WTC11 (cell line): Measurements from ENCODE around the gene NOL9. TPM values are rescaled to one million over a fixed set of nuclear protein-coding genes. Genes with fewer than 3 reads are reported as not detected.

Source experiments
- ATAC-seq: fragments of 200-7000 bp; cut with Tn5 transposase; 2 replicates; pipeline ENCODE4 v1.10.0; 2021; ENCODE audit warnings: mild to moderate bottlenecking, moderate library complexity
- CTCF ChIA-PET: fragments of 300-600 bp; sonication (Branson Sonifier 250); formaldehyde crosslinking; loops from one replicate; lab custom pipeline; 2021; ENCODE audit warnings: antibody characterized with exemption; lab: Charles Lee
- POLR2A ChIA-PET: fragments of 350-600 bp; sonication (Branson Sonifier 250); formaldehyde crosslinking; loops from one replicate; lab custom pipeline; 2021; ENCODE audit warnings: antibody characterized with exemption; lab: Charles Lee
- DNase-seq: peaks from one replicate; pipeline ENCODE4 v3.0.0; 2021; ENCODE audit warnings: low spot score
- H3K27ac Mint-ChIP-seq: 2 replicates; pipeline ENCODE4 v1.8.0; 2021; ENCODE audit warnings: mixed read lengths
- H3K27me3 Mint-ChIP-seq: 2 replicates; pipeline ENCODE4 v1.8.0; 2021; ENCODE audit warnings: low read depth, mild to moderate bottlenecking, moderate library complexity, mixed read lengths
- H3K36me3 Mint-ChIP-seq: 2 replicates; pipeline ENCODE4 v1.8.0; 2021; ENCODE audit warnings: mixed read lengths
- H3K4me1 Mint-ChIP-seq: 2 replicates; pipeline ENCODE4 v1.8.0; 2022; ENCODE audit warnings: mixed read lengths
- H3K4me3 Mint-ChIP-seq: 2 replicates; pipeline ENCODE4 v1.8.0; 2021; ENCODE audit warnings: mild to moderate bottlenecking, moderate library complexity, mixed read lengths
- H3K9me3 Mint-ChIP-seq: 2 replicates; pipeline ENCODE4 v1.8.0; 2021; ENCODE audit warnings: mixed read lengths
- AR ChIP-seq: fragments of 250-450 bp; sonication (Bioruptor Pico); IDR thresholded peaks from 2 replicates; pipeline ENCODE4 v1.9.0; 2021; ENCODE audit warnings: mild to moderate bottlenecking
- CDX4 ChIP-seq: fragments of 250-450 bp; sonication (Bioruptor Pico); IDR thresholded peaks from 2 replicates; pipeline ENCODE4 v1.9.0; 2021; ENCODE audit warnings: moderate library complexity, mild to moderate bottlenecking, inconsistent platforms, borderline replicate concordance
- CREB1 ChIP-seq: sonication (generic); formaldehyde crosslinking; IDR thresholded peaks from 2 replicates; pipeline ENCODE4 v1.8.0; 2023; ENCODE audit warnings: mild to moderate bottlenecking, missing genetic modification reagents
- EMX1 ChIP-seq: fragments of 250-450 bp; sonication (Bioruptor Pico); IDR thresholded peaks from 2 replicates; pipeline ENCODE4 v1.8.0; 2021; ENCODE audit warnings: mild to moderate bottlenecking
- ESRRA ChIP-seq: sonication (generic); formaldehyde crosslinking; IDR thresholded peaks from 2 replicates; pipeline ENCODE4 v1.8.1; 2022; ENCODE audit warnings: mild to moderate bottlenecking, missing genetic modification reagents, borderline replicate concordance
- ETV6 ChIP-seq: sonication (generic); formaldehyde crosslinking; IDR thresholded peaks from 2 replicates; pipeline ENCODE4 v1.8.1; 2022; ENCODE audit warnings: mild to moderate bottlenecking, missing genetic modification reagents
- FOXJ3 ChIP-seq: sonication (generic); formaldehyde crosslinking; IDR thresholded peaks from 2 replicates; pipeline ENCODE4 v1.9.0; 2021; ENCODE audit warnings: missing genetic modification reagents, mild to moderate bottlenecking, borderline replicate concordance
- GRHL2 ChIP-seq: fragments of 250-450 bp; sonication (Bioruptor Pico); IDR thresholded peaks from 2 replicates; pipeline ENCODE4 v1.8.0; 2022; ENCODE audit warnings: mild to moderate bottlenecking, moderate library complexity; ENCODE audit not compliant: insufficient replicate concordance, severe bottlenecking
- GTF2I ChIP-seq: fragments of 250-450 bp; sonication (Bioruptor Pico); conservative IDR thresholded peaks from 2 replicates; pipeline ENCODE4 v1.4.0; 2021; ENCODE audit warnings: mild to moderate bottlenecking
- MAX ChIP-seq: sonication (generic); formaldehyde crosslinking; IDR thresholded peaks from 2 replicates; pipeline ENCODE4 v1.8.0; 2022; ENCODE audit warnings: mild to moderate bottlenecking, missing genetic modification reagents
- NFATC4 ChIP-seq: fragments of 250-450 bp; sonication (Bioruptor Pico); IDR thresholded peaks from 2 replicates; pipeline ENCODE4 v1.9.0; 2021; ENCODE audit warnings: mild to moderate bottlenecking
- NFYB ChIP-seq: sonication (generic); formaldehyde crosslinking; conservative IDR thresholded peaks from 2 replicates; pipeline ENCODE4 v1.8.0; 2022; ENCODE audit warnings: low read depth, missing genetic modification reagents
- NR1H2 ChIP-seq: sonication (generic); formaldehyde crosslinking; IDR thresholded peaks from 2 replicates; pipeline ENCODE4 v1.9.0; 2021; ENCODE audit warnings: mild to moderate bottlenecking, moderate library complexity, missing genetic modification reagents
- NR3C1 ChIP-seq: sonication (generic); formaldehyde crosslinking; conservative IDR thresholded peaks from 2 replicates; pipeline ENCODE4 v1.8.1; 2023; ENCODE audit warnings: low read depth, mild to moderate bottlenecking, missing genetic modification reagents
- PRRX2 ChIP-seq: fragments of 250-450 bp; sonication (Bioruptor Pico); IDR thresholded peaks from 2 replicates; pipeline ENCODE4 v1.8.0; 2021; ENCODE audit warnings: mild to moderate bottlenecking
- SMAD3 ChIP-seq: sonication (generic); formaldehyde crosslinking; IDR thresholded peaks from 2 replicates; pipeline ENCODE4 v1.8.0; 2022; ENCODE audit warnings: missing genetic modification reagents, mild to moderate bottlenecking, borderline replicate concordance
- SMAD4 ChIP-seq: sonication (generic); formaldehyde crosslinking; IDR thresholded peaks from 2 replicates; pipeline ENCODE4 v1.8.0; 2022; ENCODE audit warnings: mild to moderate bottlenecking, missing genetic modification reagents
- SOX15 ChIP-seq: fragments of 250-450 bp; sonication (Bioruptor Pico); IDR thresholded peaks from 2 replicates; pipeline ENCODE4 v1.9.0; 2021; ENCODE audit warnings: mild to moderate bottlenecking
- SP1 ChIP-seq: sonication (generic); formaldehyde crosslinking; conservative IDR thresholded peaks from 2 replicates; pipeline ENCODE4 v1.8.1; 2022; ENCODE audit warnings: missing genetic modification reagents
- TEAD1 ChIP-seq: sonication (generic); formaldehyde crosslinking; IDR thresholded peaks from 2 replicates; pipeline ENCODE4 v1.8.0; 2022; ENCODE audit warnings: mild to moderate bottlenecking, missing genetic modification reagents
- TEAD4 ChIP-seq: sonication (generic); formaldehyde crosslinking; IDR thresholded peaks from 2 replicates; pipeline ENCODE4 v1.8.0; 2022; ENCODE audit warnings: mild to moderate bottlenecking, missing genetic modification reagents
- TP53 ChIP-seq: sonication (generic); formaldehyde crosslinking; IDR thresholded peaks from 2 replicates; pipeline ENCODE4 v1.8.1; 2023; ENCODE audit warnings: mild to moderate bottlenecking, missing genetic modification reagents
- ZNF121 ChIP-seq: sonication (generic); formaldehyde crosslinking; IDR thresholded peaks from 2 replicates; pipeline ENCODE4 v1.8.0; 2023; ENCODE audit warnings: missing genetic modification reagents
- ZNF423 ChIP-seq: fragments of 250-450 bp; sonication (Bioruptor Pico); IDR thresholded peaks from 2 replicates; pipeline ENCODE4 v2.1.2; 2022; ENCODE audit warnings: mild to moderate bottlenecking, moderate library complexity
- total RNA-seq: library from RNA; stranded (reverse); gene quantifications from 3 replicates; pipeline ENCODE4 v1.2.3, GENCODE V29; 2021
- TF ChIP-seq, protein P1 (sequence below): sonication (generic); formaldehyde crosslinking; IDR thresholded peaks from 2 replicates; pipeline ENCODE4 v1.8.1; 2022; ENCODE audit warnings: mild to moderate bottlenecking, missing genetic modification reagents, moderate library complexity, borderline replicate concordance
- TF ChIP-seq, protein P2 (sequence below): sonication (generic); formaldehyde crosslinking; IDR thresholded peaks from 2 replicates; pipeline ENCODE4 v1.8.1; 2023; ENCODE audit warnings: mild to moderate bottlenecking, missing genetic modification reagents
- TF ChIP-seq, protein P3 (sequence below): fragments of 250-450 bp; sonication (Bioruptor Pico); IDR thresholded peaks from 2 replicates; pipeline ENCODE4 v2.1.2; 2022; ENCODE audit warnings: mild to moderate bottlenecking, moderate library complexity

Gene NOL9
- total RNA-seq, 1 experiment from 2014 or later = 37.4 TPM

- Mint-ChIP-seq H3K27ac (no peak overlapping the region), H3K4me1 (peaks cover 19% of the 10 kb centered on the region), H3K27me3 (peaks cover 30% of the 10 kb centered on the region), H3K36me3 (no peaks in the 10 kb centered on the region), H3K4me3 (peak overlapping the region; percentile 68), H3K9me3 (no peaks in the 10 kb centered on the region)
- CTCF ChIA-PET = interaction anchor here (0.5 to 3.9 kb wide), 8 partner anchors 10 to 148 kb away, joined by 3 to 21 read pairs (median 4); no protein-coding TSS in a partner anchor
- DNase-seq = no peak
- ATAC-seq = no peak
- TF ChIP-seq CDX4 (no peak), TEAD1 (CRISPR knock-in tag) (no peak), EMX1 (no peak), FOXJ3 (CRISPR knock-in tag) (no peak), NR3C1 (CRISPR knock-in tag) (no peak), ETV6 (CRISPR knock-in tag) (no peak), AR (no peak), TEAD4 (CRISPR knock-in tag) (no peak), GRHL2 (CRISPR knock-in tag) (no peak), NR1H2 (CRISPR knock-in tag) (no peak), MAX (CRISPR knock-in tag) (no peak), SMAD4 (CRISPR knock-in tag) (no peak), GTF2I (CRISPR knock-in tag) (no peak)
- TF ChIP-seq, protein P1, sequence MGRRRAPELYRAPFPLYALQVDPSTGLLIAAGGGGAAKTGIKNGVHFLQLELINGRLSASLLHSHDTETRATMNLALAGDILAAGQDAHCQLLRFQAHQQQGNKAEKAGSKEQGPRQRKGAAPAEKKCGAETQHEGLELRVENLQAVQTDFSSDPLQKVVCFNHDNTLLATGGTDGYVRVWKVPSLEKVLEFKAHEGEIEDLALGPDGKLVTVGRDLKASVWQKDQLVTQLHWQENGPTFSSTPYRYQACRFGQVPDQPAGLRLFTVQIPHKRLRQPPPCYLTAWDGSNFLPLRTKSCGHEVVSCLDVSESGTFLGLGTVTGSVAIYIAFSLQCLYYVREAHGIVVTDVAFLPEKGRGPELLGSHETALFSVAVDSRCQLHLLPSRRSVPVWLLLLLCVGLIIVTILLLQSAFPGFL (CRISPR knock-in tag) = no peak
- TF ChIP-seq, protein P2, sequence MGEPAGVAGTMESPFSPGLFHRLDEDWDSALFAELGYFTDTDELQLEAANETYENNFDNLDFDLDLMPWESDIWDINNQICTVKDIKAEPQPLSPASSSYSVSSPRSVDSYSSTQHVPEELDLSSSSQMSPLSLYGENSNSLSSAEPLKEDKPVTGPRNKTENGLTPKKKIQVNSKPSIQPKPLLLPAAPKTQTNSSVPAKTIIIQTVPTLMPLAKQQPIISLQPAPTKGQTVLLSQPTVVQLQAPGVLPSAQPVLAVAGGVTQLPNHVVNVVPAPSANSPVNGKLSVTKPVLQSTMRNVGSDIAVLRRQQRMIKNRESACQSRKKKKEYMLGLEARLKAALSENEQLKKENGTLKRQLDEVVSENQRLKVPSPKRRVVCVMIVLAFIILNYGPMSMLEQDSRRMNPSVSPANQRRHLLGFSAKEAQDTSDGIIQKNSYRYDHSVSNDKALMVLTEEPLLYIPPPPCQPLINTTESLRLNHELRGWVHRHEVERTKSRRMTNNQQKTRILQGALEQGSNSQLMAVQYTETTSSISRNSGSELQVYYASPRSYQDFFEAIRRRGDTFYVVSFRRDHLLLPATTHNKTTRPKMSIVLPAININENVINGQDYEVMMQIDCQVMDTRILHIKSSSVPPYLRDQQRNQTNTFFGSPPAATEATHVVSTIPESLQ (CRISPR knock-in tag) = no peak
- POLR2A ChIA-PET = interaction anchor here (0.7 kb wide), 1 partner anchor 12 kb away, joined by 3 read pairs; no protein-coding TSS in a partner anchor
These were observed 56.3 kb downstream of the NOL9 start for GRCh38 chr1:6497867-6498575.

DNA sequence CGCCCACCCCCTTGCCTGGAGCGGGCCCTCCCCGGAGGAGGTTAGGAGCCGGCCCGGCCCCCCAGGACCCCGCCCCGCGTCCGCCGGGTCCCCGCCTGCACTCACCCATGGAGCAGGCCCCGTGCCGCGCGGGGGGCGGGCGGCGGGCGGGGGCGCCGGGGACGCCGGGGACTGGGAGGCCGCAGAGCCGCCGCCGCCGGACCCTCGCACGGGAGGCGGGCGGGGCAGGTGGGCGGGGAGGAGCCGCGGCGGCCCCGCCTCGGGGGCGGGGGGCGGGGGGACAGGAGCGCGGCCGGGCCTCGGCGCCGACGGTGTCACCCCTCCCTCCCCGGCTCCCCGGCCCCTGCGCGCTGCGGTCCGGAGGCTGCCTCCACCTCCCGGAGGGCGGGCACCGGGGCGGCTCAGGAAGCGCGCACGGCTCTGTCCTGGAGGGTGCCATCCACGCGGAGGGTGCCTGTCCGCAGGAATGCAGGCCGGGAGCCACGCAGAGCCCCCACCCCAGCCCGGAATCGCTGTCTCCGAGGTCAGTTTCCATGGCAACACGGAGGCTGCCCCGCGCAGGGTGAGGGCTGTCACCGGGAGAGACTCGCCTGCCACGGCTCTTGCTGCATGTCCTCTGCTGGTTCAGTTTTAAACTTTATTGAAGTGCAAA lies 57.0 kb downstream of the NOL9 start:
- H3K9me3 Mint-ChIP-seq = no peaks in the 10 kb centered on the region
- ChIA-PET CTCF (interaction anchor here (1.9 to 3.9 kb wide), 4 partner anchors 9 to 59 kb away, joined by 4 to 21 read pairs (median 14); no protein-coding TSS in a partner anchor), POLR2A (no interaction called here)
- no peaks in the 10 kb centered on the region for H3K36me3 Mint-ChIP-seq
- peak overlapping the region; percentile 73 for H3K4me3 Mint-ChIP-seq
- peaks cover 30% of the 10 kb centered on the region for H3K27me3 Mint-ChIP-seq
- no peak overlapping the region for H3K27ac Mint-ChIP-seq
- peak; percentile 68 for DNase-seq
- peaks cover 23% of the 10 kb centered on the region for H3K4me1 Mint-ChIP-seq
- peak; percentile 59 for ATAC-seq
- TF ChIP-seq FOXJ3 (CRISPR knock-in tag) (no peak), ZNF121 (CRISPR knock-in tag) (no peak), SMAD3 (CRISPR knock-in tag) (no peak), SP1 (CRISPR knock-in tag) (no peak), NFYB (CRISPR knock-in tag) (no peak), CREB1 (CRISPR knock-in tag) (no peak), ZNF423 (no peak), ESRRA (CRISPR knock-in tag) (no peak), NFATC4 (CRISPR knock-in tag) (no peak), SOX15 (CRISPR knock-in tag) (no peak), PRRX2 (CRISPR knock-in tag) (no peak), TP53 (no peak)
- TF ChIP-seq, protein P3, sequence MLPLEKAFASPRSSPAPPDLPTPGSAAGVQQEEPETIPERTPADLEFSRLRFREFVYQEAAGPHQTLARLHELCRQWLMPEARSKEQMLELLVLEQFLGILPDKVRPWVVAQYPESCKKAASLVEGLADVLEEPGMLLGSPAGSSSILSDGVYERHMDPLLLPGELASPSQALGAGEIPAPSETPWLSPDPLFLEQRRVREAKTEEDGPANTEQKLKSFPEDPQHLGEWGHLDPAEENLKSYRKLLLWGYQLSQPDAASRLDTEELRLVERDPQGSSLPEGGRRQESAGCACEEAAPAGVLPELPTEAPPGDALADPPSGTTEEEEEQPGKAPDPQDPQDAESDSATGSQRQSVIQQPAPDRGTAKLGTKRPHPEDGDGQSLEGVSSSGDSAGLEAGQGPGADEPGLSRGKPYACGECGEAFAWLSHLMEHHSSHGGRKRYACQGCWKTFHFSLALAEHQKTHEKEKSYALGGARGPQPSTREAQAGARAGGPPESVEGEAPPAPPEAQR (CRISPR knock-in tag) = no peak
